GM19468 (cell line): ENCODE measurements around the gene HCRT.
"Not testable (repeated sequence)": the region's sequence is repeated elsewhere in the genome, so short reads cannot be mapped to it uniquely, and the experiment has no call there.

ENCODE experiments used
- ATAC-seq: cut with Tn5 transposase; IDR thresholded peaks from one replicate; pipeline ENCODE4 v1.9.1; 2021; ENCODE audit warnings: mild to moderate bottlenecking, moderate library complexity, moderate number of reproducible peaks; ENCODE audit not compliant: unreplicated experiment; ENCODE audit errors: extremely low read depth

Gene HCRT, protein sequence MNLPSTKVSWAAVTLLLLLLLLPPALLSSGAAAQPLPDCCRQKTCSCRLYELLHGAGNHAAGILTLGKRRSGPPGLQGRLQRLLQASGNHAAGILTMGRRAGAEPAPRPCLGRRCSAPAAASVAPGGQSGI

DNA sequence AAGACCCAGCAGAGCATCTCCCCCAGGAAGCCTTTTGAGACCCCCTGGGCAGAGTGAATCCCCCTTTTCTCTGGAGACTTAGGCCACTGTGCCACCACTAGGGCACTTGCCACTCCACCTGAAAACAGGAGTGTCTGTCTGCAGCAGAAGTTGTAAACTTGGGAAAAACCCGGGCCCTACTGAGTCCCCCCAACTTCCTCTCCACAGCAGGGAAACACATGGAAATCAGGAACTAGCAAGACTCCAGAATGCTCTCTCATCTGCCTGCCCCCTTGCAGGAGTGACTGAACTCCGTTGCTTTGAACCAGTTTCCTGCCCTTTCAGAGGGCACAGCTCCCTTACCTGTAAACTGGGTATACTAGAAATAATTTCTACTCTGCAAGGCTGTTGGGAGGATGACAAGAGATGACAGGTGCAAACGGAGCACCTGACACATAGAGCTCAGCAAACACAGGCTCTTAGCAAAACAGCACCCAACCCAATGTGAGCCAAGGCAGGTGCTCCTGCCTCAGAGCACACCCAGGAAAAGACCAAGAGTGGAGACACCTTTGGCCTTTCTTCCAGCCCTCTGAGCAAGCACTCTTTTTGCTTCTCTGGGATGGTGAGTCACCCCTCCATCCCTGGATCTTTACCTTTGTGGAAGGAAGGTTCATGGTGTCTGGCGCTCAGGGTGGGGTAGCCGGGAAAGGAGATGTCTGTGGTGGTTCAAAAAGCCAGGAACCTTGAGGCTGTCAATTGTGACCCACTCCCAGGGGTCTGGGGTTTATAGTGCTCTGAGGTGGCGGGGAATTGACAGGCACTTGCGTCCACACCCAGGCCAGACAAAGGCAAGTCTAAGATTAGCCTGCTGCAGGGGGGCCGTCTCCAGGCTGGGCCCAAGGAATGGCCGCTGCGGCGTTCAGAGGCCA is at the start of gene HCRT:
Gene HCRT, minus strand, starts transcription at position 740 of the 908 bp plus-strand sequence. Its CDS starts 87 bp downstream, at position 653.
- no peak for ATAC-seq

DNA sequence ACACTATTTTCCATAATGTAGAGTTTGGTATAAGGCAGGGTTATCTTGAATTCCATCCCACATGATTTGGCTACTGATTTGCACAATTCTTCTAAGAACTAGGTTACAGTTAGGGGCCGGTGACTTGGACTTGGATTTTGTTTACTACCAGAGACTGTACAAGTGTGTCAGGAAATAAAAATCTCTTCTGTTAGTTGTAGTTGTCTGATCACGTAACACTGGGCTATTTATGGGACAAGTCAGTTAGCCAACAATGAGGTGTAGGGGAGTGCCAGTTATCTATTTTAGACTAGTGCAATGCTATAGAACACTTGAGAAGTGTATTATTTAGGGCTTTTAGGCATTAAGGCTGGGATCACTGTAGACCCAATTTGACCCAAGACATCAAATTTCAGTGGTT is 48.7 kb upstream of the HCRT start:
- ATAC-seq, result no peak

DNA sequence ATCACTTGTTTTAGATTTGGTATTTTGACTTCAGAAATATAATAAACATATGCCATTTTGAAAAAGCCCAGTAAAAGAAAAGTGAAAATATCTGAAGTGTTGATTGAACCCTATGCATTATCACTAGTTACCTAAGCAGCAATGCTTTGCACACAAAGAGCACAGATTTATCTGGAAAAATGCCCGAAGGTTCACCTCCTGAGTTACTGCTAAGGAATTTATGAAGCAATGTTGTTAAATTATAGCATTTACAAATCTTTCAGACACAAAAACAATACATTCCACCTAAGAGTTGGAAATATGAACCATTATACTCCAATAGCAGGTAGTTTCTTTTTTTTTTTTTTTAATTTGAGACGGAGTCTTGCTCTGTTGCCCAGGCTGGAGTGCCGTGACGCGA is 47.9 kb upstream of the HCRT start:
- ATAC-seq, result no peak

DNA sequence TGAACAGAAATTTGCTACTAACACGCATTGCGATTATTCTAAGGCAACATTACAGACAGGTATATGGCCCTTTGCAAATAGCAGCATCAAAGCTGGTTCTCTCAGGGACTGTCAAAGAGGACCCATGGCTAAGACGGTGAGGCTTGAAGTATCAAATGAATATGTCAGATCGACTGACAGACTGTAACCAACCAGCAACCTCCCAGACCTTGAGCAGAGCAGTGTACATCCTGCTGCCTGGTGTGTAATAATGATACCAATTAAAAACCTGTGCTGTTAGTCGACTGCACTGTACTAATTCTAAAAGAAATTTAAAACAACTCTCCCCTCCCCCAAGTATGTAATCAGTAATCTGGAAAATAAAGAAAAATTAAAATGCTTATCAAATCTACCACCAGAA is 45.0 kb upstream of the HCRT start:
- ATAC-seq, result no peak

DNA sequence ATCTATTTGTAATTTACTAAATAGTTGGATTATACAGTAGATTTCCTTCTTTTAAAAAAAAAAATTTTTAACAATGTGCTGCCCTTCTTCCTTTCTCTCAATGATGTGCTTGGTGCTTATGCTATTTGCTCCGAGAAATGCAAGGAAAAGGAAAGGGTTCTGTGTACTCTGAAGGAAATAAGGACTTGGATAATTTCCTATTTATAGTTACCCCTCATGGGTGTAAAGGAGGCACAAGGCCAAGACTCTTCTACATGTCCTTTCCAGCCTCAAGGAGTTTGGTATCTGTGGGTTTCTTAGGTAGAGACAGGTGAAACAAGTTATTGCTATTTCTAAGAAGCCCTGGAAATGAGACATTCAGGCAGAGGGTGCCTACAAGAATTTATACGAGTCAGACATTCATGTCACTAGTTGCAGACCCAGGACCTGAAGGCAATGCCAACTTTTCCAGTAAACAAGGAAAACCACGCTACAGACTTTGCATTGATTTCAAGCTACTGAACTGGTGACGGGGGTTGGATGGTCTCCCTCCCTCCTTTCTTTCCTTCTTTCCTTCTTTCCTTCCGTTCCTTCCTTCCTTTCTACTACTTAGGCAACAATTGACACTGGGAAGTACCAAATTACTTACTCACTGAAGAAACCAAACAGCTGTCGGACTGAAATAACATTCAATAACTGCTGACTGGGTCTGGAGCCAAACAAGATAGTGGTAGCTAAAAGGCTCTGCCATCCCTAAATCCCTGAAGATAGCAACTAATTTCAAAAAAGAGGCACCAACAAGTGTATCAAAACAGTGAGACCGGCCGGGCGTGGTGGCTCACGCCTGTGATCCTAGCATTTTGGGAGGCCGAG is 42.8 kb upstream of the HCRT start:
- no peak for ATAC-seq

DNA sequence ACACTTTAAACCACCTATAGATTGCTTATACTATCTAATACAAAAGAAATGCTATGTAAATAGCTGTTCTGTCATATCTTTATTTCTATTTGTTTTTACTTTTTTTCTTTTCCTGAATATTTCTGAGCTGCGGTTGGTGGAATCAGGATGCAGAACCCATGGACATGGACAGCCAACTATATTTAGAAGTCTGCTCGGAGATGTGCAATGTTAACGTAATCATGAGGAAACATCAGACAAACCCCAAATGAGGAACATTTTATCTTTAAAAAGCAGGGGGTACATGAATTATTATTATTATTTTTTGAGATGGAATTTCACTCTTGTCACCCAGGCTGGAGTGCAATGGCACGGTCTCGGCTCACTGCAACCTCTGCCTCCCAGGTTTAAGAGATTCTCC is 40.4 kb upstream of the HCRT start:
- ATAC-seq, result no peak

DNA sequence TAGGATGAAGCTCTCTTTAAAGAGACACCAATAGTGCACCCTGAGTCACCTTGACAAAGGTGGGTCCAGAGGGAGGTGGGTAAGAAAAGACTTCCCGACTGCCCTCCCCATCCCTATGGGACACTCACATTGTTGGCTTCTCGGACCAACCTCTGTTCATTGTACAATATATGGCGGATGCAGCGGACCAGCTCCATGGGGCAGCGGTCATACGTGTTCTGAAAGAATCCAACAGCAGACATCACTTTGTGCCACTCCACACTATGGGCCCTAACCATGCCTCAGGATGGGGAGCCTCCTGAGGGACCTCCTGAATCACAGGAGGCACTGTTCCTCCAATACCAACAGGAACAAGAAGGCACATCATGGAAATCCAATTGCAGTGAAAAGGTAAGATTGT is 39.4 kb upstream of the HCRT start:
- ATAC-seq, result no peak

DNA sequence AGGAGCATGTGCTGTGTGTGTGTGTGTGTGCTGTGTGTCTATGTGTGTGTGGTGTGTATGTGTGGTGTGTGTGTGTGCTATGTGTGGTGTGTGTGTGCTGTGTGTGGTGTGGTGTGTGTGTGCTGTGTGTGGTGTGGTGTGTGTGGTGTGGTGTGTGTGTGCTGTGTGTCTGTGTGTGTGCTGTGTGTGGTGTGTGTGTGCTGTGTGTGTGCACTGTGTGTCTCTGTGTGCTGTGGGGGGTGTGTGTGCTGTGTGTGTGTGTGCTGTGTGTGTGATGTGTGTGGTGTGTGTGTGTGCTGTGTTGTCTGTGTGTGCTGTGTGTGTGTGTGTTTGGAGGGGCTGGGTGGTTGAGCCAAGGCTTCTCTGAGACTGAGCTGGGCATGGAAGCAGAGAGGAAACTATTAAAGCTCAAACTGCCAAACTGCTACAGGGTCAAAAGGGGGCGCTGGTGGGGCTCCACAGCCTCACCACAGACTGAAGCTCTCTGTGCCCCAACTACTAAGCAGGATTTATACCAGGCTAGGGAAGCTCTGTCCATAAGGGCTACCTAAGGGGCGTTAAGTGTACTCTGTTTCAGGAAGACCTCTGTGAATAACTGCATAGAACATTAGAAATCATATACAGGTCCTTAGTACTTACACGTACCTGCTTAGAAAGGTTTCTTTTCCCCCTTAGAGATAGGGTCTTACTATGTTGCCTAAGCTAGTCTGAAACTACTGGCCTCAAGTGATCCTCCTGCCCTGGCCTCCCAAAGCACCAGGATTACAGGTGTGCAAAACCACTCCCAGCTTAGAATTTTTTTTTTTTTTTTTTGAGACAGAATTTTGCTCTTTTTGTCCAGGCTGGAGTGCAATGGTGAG is 36.9 kb upstream of the HCRT start:
- ATAC-seq, result no peak

DNA sequence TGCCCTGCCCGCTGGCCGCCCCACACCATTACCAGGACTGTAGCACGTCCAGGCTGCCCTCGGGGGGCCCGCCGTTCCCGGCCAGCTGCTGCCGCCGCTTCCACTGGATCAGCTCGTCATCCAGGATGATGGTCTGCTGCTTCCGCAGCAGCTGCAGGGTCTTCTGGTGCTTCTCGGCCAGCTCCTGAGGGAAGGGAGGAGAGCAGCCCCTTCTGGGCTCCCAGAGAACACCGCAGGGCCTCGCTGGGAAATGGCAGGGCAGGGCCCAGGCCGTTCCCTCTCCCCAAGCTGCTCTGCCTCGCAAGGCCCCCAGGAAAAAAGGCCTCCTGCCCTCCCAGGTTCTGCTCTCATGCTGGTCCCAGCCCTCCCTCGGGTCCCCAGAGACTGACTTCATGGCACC is 34.0 kb upstream of the HCRT start:
- ATAC-seq, result not testable (repeated sequence)

DNA sequence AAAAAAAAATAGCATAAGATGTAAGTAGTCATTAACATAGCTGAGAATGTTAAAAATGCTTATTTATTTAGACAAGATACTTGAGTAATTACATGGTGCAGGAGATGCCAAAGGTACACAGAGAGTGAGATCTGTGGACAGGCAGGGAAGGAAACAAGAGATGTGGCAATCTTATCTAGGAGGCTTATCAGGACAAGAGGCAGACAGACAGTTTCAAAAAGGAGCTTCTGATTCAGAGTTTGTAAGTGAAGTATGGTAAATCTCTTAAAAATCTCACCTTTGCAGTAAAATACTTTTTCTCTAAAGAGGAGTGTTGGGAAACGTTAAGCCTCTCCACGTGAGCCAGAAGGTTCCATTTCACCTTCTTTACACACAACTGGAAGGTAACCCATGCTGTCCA is 28.9 kb upstream of the HCRT start:
- no peak for ATAC-seq

DNA sequence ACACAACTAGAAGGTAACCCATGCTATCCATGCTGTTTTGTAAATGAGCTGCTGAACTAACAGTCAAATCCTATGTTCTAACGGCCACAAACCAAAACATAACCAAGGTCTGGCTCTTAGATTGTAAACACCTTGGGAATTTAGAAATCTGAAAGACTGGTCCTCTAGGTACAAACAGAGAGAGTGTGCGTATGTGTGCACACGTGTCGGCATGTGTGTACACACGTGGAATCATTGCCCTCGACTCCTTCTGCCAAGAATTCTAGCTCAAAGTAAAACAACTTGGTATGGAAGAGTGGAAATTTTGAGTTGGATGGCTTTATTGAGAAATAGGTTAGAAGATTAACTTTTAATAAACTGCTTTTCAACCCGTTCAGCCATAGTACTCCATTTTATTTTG is 27.1 kb upstream of the HCRT start:
- no peak for ATAC-seq

DNA sequence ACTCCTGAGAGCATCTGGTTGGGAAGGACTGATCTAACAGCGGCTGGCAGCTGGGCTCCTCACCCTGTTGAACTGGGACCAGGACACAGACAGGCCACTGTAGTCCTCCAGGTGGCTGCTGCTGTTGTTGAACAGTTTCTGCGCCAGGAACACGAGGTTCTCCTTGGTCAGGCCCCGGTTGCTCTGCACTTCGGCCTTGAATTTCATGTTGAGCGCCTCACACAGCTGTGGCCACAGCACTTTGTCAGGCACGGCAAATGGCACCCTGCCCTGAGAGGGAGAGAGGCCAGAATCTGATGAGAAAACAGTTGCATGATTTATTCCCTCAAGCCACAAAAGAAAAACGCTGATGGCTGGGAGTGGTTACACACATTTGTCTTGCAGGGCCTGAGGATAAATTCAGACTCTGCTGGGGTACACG is 26.7 kb upstream of the HCRT start:
- ATAC-seq, result not testable (repeated sequence)

DNA sequence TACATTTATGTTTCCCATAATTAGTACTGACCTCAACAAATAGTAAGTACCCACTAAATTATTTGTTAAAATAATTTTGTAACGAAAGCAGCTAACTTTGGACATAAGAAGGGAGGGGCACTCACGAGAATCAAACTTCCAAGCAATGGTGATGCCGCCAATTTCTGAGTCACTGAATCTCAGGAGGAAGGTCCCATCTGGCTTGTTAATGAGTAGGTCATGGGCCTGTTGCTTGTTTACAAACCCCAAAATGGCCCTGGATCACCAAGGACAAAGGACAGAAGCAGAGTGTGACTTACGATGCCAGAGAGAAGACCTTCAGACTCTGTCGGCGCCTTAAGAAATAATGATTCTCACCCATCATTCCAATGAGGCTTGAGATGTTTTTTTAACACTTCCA is 24.8 kb upstream of the HCRT start:
- ATAC-seq, result no peak

DNA sequence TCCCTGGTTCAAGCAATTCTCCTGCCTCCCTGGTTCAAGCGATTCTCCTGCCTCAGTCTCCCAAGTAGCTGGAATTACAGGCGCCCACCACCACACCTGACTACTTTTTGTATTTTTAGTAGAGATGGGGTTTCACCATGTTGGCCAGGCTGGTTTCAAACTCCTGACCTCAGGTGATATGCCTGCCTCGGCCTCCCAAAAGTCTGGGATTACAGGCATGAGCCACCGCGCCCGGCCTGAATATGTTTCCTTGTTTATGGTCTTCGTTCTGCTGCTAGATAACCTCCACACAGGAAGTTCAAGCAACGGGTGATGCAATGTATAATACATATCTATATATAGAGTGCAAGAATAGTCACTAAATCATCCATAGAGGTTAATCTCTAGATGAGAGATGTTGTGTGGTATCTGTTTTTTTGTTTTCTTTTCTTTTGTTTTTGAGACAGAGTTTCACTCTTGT is 20.9 kb upstream of the HCRT start:
- not testable (repeated sequence) for ATAC-seq

DNA sequence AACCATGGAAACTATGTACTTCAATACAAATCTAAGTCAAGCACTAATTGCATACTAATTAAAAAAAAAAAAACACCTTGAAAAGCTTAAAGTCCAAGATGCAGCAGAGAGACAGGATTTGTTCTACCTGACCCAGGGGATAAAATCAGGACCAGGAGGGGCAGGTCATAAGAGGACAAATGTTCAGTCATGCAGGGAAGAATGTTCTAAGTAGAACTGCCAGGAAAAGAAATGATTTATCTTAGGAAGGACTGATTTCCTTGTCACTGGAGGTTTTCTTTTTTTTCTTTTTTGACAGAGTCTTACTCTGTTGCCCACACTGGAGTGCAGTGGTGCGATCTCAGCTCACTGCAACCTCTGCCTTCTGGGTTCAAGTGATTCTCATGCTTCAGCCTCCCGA is 18.1 kb upstream of the HCRT start:
- no peak for ATAC-seq

DNA sequence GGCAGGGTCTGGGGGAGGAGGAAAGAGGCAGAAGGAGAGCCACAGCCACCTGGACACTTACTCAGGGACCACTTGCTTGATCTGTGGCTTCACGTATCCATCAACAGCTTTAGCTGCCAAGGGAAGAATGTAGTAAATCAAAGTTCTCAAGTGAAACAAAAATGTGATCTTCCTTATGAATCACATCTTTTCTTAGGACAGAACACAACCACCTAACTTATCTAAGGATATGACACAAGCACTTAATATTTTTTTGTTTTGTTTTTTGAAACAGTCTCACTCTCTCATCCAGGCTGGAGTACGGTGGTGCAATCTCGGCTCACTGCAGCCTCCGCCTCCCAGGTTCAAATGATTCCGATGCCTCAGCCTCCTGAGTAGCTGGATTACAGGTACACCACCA is 17.4 kb upstream of the HCRT start:
- no peak for ATAC-seq

DNA sequence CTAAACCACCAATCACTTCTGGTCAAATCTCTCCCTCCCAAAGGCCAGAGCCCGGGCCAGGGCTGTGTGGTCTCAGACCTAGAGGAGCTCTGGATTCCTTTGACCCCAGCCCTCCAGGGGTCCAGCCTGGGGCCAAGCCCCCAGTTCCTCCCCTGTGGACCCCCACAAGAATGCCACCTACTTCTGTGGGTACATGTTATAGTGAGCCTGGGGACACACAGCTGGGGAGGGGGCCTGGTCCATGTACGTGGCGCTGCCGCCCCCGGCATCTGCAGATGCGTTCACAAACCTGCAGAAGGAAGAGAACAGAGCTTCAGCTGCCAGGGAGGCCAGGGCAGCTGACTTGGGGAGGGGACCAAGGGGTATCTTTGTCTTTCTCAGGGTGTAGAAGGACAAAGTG is 16.9 kb upstream of the HCRT start:
- ATAC-seq, result no peak

DNA sequence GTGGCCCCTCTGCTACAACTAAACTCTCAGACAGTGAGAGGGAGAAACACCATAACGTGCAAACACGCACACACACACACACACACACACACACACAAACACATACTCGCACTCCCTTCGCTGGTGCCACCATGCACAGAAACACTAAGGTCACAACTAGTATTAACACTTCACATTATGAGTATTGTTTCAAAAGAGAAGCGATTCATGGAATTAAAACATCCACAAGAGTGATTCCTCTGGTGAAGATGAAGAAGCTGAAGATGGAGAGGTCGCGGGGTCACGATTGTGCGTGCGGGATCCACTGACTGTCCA is 16.2 kb upstream of the HCRT start:
- ATAC-seq, result no peak

DNA sequence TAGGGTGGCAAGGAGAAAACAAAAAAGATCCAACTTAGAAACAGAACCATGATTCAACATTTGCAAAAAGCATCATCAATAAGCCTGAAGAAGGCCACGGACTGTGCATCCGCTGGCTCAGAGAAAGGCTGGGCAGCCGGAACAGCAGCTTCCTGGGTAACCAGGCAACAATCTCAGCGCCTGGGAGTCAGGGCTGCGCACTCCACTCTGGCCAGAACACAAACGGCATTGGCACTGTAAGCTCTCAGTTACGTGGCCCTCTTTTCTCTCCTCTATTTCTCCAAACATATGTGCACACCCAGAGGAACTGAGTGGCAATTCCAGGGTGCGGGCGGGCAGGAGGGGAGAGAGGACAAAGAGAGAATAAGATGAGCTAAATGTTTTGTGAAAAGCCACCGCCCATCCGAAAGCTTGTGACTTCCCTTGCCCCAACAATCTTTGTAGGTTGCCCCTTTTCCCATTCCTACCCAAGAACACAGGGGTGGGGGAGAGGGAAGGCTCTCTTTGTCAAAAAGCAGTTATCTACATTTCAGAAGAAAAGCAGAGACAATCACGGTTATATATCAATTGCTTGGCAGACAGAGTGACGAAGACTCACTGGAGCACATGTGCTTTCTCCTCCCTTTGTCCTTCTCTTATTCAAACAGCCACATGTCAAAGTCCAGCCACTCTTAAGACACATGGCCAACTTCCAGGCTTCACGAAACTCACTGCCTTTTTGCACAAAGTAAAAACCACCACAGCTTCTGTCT is 15.6 kb upstream of the HCRT start:
- ATAC-seq, result no peak
